ENCODE measurements around the gene PANK4. TPM values are rescaled to one million over a fixed set of nuclear protein-coding genes. Genes with fewer than 3 reads are reported as not detected.
"Not testable (repeated sequence)": the region's sequence is repeated elsewhere in the genome, so short reads cannot be mapped to it uniquely, and the experiment has no call there.

Gene PANK4
- polyA plus RNA-seq, 1 donor (not counting 4 experiments of a cell fraction or from before 2014, with no cell fraction given), result 14.5 TPM

DNA sequence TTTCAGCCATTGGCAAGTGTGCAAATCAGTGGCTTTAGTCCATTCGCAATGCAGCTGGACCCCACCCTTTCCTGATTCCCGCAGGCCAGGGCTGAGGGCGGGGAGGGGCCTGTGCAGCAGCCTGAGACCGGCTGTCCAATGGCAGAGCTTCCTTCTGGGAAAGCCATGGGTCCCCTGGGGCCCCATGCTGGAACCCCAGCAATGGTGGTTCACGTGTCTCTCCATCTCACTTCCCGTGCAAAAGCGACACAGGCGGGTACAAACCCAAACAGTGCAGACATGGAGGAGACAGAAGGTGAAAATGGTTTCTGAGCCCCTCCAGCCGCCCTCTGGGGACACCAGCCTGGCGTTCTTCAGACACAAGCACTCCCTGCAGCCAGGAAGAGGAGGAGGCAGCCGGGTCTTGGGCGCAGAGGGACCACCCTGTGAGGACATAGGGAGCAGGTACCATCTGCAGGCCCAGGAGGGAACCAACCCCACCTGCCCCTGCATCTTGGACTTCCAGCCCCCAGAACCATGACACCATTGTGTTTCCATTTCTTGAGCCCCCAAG is 24.0 kb upstream of the PANK4 start:
- H3K79me2 ChIP-seq (ENCODE audit: control insufficient read depth, insufficient read depth, low read length); H3K27ac ChIP-seq (ENCODE audit: control insufficient read depth, insufficient read depth, low read length); H3K36me3 ChIP-seq (ENCODE audit: control insufficient read depth in 2 of 2, extremely low read depth in 1 of 2, insufficient read depth in 2 of 2, low read length in 2 of 2); H3K9me3 ChIP-seq (ENCODE audit: control insufficient read depth, low read depth, low read length); FAIRE-seq; H2AFZ ChIP-seq (ENCODE audit: control insufficient read depth, low read length); H3K4me3 ChIP-seq (ENCODE audit: control insufficient read depth in 2 of 3, extremely low read depth in 1 of 3, insufficient read depth in 2 of 3, low read depth in 1 of 3, low read length in 3 of 3); dilution Hi-C loops (cut with MboI; ENCODE audit: extremely low pct_ligation_motif_present, low sequenced_read_pairs); DNase-seq (ENCODE audit: low read depth, low spot score); H3K27me3 ChIP-seq (ENCODE audit: control insufficient read depth, extremely low read depth, insufficient read depth, low read length); H3K9me1 ChIP-seq (ENCODE audit: control insufficient read depth, extremely low read depth, insufficient read depth, low read length); H4K20me1 ChIP-seq (ENCODE audit: control insufficient read depth, extremely low read depth, insufficient read depth, low read length); H3K9ac ChIP-seq (ENCODE audit: control insufficient read depth, extremely low read depth, insufficient read depth, low read length); H3K4me2 ChIP-seq (ENCODE audit: control insufficient read depth, extremely low read depth, insufficient read depth, low read depth, low read length): not testable (repeated sequence)
- H3K4me1 ChIP-seq (ENCODE audit: control insufficient read depth, extremely low read depth, insufficient read depth, low read length), result peaks cover 28% of the 10 kb centered on the region

DNA sequence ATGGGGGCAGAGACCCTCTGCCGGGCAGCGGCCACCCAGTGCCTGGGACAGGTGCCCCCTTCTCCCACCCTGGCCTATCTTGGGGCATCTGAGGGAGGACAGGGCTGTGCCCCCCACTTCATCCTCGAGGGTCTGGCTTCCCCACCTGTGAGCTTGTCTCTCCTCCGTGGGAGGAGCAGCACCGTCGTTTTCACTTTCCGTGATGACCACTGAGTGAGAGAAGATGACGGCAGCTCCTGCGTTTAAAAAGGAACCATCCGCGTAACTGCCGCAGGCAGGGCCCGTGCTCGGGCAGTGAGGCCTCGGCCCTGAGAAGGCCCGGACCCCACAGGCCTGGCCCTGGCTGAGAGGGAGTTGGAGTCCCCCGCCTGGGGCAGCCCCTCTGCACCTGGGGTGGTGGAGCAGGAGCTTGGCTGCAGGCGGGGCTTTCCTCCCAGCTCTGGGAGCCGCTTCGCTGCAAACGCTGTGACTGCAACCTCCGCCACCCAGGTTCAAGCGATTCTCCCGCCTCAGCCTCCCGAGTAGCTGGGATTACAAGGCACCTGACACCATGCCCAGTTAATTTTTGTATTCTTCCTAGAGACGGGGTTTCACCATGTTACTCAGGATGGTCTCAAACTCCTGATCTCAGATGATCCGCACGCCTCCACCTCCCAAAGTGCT is 23.1 kb upstream of the PANK4 start:
- H3K27ac ChIP-seq (ENCODE audit: control insufficient read depth, insufficient read depth, low read length); H4K20me1 ChIP-seq (ENCODE audit: control insufficient read depth, extremely low read depth, insufficient read depth, low read length); H3K9me1 ChIP-seq (ENCODE audit: control insufficient read depth, extremely low read depth, insufficient read depth, low read length): not testable (repeated sequence)

DNA sequence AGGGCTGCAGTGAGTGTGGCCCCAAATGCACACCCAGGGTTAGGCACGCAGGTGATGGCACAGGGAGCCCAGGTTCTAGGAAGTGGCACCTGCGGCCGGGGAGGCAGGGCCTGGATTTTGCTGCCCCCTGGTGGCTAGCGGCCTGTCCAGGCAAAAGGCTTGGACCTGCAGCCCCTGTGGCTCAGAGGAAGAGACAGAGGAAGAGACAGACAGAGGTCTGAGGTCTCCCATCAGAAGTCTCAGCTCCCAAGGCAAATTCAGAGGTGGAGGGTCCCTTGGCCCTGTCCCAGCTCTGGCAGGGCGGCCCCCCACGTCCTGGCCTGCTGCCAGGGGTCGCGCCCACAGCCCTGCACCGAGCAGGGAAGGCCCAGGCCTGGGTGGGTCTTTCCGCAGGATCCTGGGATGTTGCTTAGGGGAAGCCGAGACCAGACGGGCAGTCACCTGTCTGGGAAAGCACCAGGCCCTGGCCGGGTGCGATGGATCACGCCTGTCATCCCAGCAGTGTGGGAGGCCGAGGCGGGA is 21.7 kb upstream of the PANK4 start:
- no peak overlapping the region for H2AFZ ChIP-seq (ENCODE audit: control insufficient read depth, low read length)
- dilution Hi-C loops (cut with MboI; ENCODE audit: extremely low pct_ligation_motif_present, low sequenced_read_pairs), result no loop called here
- no peaks in the 10 kb centered on the region for H4K20me1 ChIP-seq (ENCODE audit: control insufficient read depth, extremely low read depth, insufficient read depth, low read length)
- peak; percentile 55 for FAIRE-seq
- H3K79me2 ChIP-seq (ENCODE audit: control insufficient read depth, insufficient read depth, low read length), result no peaks in the 10 kb centered on the region
- no peaks in the 10 kb centered on the region for H3K36me3 ChIP-seq (ENCODE audit: control insufficient read depth in 2 of 2, extremely low read depth in 1 of 2, insufficient read depth in 2 of 2, low read length in 2 of 2)
- DNase-seq (ENCODE audit: low read depth, low spot score), result no peak
- H3K4me3 ChIP-seq (ENCODE audit: control insufficient read depth in 2 of 3, extremely low read depth in 1 of 3, insufficient read depth in 2 of 3, low read depth in 1 of 3, low read length in 3 of 3), result peak overlapping the region in 1 of 3 experiments; percentile 68
- H3K4me2 ChIP-seq (ENCODE audit: control insufficient read depth, extremely low read depth, insufficient read depth, low read depth, low read length), result peak overlapping the region; percentile 82
- H3K9me1 ChIP-seq (ENCODE audit: control insufficient read depth, extremely low read depth, insufficient read depth, low read length), result no peaks in the 10 kb centered on the region
- peak overlapping the region; percentile 14 for H3K27ac ChIP-seq (ENCODE audit: control insufficient read depth, insufficient read depth, low read length)
- peaks cover 35% of the 10 kb centered on the region for H3K4me1 ChIP-seq (ENCODE audit: control insufficient read depth, extremely low read depth, insufficient read depth, low read length)
- TF ChIP-seq EZH2 (IDR thresholded peaks at IDR 0.05; ENCODE audit: low read length), result no peak
- TF ChIP-seq, protein P1, sequence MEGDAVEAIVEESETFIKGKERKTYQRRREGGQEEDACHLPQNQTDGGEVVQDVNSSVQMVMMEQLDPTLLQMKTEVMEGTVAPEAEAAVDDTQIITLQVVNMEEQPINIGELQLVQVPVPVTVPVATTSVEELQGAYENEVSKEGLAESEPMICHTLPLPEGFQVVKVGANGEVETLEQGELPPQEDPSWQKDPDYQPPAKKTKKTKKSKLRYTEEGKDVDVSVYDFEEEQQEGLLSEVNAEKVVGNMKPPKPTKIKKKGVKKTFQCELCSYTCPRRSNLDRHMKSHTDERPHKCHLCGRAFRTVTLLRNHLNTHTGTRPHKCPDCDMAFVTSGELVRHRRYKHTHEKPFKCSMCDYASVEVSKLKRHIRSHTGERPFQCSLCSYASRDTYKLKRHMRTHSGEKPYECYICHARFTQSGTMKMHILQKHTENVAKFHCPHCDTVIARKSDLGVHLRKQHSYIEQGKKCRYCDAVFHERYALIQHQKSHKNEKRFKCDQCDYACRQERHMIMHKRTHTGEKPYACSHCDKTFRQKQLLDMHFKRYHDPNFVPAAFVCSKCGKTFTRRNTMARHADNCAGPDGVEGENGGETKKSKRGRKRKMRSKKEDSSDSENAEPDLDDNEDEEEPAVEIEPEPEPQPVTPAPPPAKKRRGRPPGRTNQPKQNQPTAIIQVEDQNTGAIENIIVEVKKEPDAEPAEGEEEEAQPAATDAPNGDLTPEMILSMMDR (optimal IDR thresholded peaks at IDR 0.05 in 1 of 3, IDR thresholded peaks at IDR 0.05 in 1 of 3, conservative IDR thresholded peaks at IDR 0.05 in 1 of 3; ENCODE audit: extremely low read depth in 1 of 3, insufficient read depth in 2 of 3, low read length in 3 of 3), result peak; percentile 87 to 97 (median 96)
- H3K9me3 ChIP-seq (ENCODE audit: control insufficient read depth, low read depth, low read length), result no peaks in the 10 kb centered on the region
- H3K9ac ChIP-seq (ENCODE audit: control insufficient read depth, extremely low read depth, insufficient read depth, low read length), result peak overlapping the region; percentile 47
- H3K27me3 ChIP-seq (ENCODE audit: control insufficient read depth, extremely low read depth, insufficient read depth, low read length), result no peaks in the 10 kb centered on the region

More for the DNA sequence above, 23.1 kb upstream of the PANK4 start:
- H3K27me3 ChIP-seq (ENCODE audit: control insufficient read depth, extremely low read depth, insufficient read depth, low read length); H3K4me2 ChIP-seq (ENCODE audit: control insufficient read depth, extremely low read depth, insufficient read depth, low read depth, low read length); FAIRE-seq; H3K9me3 ChIP-seq (ENCODE audit: control insufficient read depth, low read depth, low read length); H2AFZ ChIP-seq (ENCODE audit: control insufficient read depth, low read length); H3K36me3 ChIP-seq (ENCODE audit: control insufficient read depth in 2 of 2, extremely low read depth in 1 of 2, insufficient read depth in 2 of 2, low read length in 2 of 2); H3K4me3 ChIP-seq (ENCODE audit: control insufficient read depth in 2 of 3, extremely low read depth in 1 of 3, insufficient read depth in 2 of 3, low read depth in 1 of 3, low read length in 3 of 3); DNase-seq (ENCODE audit: low read depth, low spot score); H3K79me2 ChIP-seq (ENCODE audit: control insufficient read depth, insufficient read depth, low read length); dilution Hi-C loops (cut with MboI; ENCODE audit: extremely low pct_ligation_motif_present, low sequenced_read_pairs); H3K9ac ChIP-seq (ENCODE audit: control insufficient read depth, extremely low read depth, insufficient read depth, low read length): not testable (repeated sequence)
- H3K4me1 ChIP-seq (ENCODE audit: control insufficient read depth, extremely low read depth, insufficient read depth, low read length), result peaks cover 30% of the 10 kb centered on the region

Data from keratinocyte (primary cell).